Activated CD8-positive, alpha-beta memory T cell treated with anti-CD3 and anti-CD28 coated beads for 48 hours (primary cell): ENCODE results near the gene IDI2.

Experiments
- DNase-seq, 3 experiments: peaks; one replicate each; pipeline ENCODE4 v3.0.0-alpha.2; 2020; ENCODE audit warnings: low read depth in 2 of 3, low spot score in 2 of 3

The IDI2 gene

GRCh38 chr10:983971-984655 is 41.5 kb downstream of the IDI2 start:
- DNase-seq = no peak

GRCh38 chr10:983401-983800 is 42.3 kb downstream of the IDI2 start:
- no peak for DNase-seq

GRCh38 chr10:980468-981093 is 45.1 kb downstream of the IDI2 start:
- DNase-seq = no peak

GRCh38 chr10:978826-979421 is 46.7 kb downstream of the IDI2 start:
- DNase-seq = no peak

GRCh38 chr10:976316-976715 is 49.3 kb downstream of the IDI2 start:
- no peak for DNase-seq

- no peak for DNase-seq
Observed at GRCh38 chr10:974785-975074, 50.9 kb downstream of the IDI2 start.

GRCh38 chr10:974038-974784 is 51.4 kb downstream of the IDI2 start:
- DNase-seq = no peak

- DNase-seq = no peak
Observed at GRCh38 chr10:972763-973162, 52.9 kb downstream of the IDI2 start.

GRCh38 chr10:971613-972012 is 54.0 kb downstream of the IDI2 start:
- no peak for DNase-seq

GRCh38 chr10:971150-971542 is 54.5 kb downstream of the IDI2 start:
- no peak for DNase-seq

GRCh38 chr10:970311-971149 is 55.1 kb downstream of the IDI2 start:
- DNase-seq = no peak

GRCh38 chr10:969473-970150 is 56.0 kb downstream of the IDI2 start:
- no peak for DNase-seq
